Right renal pelvis (tissue), 4 donors: Measurements from ENCODE around the gene UGT1A9. TPM values are rescaled to one million over a fixed set of nuclear protein-coding genes. Genes with fewer than 3 reads are reported as not detected.

Source experiments
- DNase-seq, 4 donors: peaks; one replicate each; pipeline ENCODE4 v3.0.0-alpha.2; 2013; ENCODE audit warnings: low read depth in 4 of 4, low spot score in 3 of 4, missing footprints in 1 of 4
- polyA plus RNA-seq, 4 donors: library from polyadenylated mRNA; unstranded; fragments of 120-200 nt; gene quantifications; one replicate each; pipeline ENCODE4 v1.2.1, GENCODE V29; 2013; ENCODE audit not compliant: insufficient read length in 4 of 4

UGT1A9 gene
- polyA plus RNA-seq, 4 donors, result 4.1 to 8.3 (median 5.7) TPM

- DNase-seq, result no peak
These were observed 83.3 kb downstream of the UGT1A9 start for GRCh38 chr2:233754872-233755611.

DNA sequence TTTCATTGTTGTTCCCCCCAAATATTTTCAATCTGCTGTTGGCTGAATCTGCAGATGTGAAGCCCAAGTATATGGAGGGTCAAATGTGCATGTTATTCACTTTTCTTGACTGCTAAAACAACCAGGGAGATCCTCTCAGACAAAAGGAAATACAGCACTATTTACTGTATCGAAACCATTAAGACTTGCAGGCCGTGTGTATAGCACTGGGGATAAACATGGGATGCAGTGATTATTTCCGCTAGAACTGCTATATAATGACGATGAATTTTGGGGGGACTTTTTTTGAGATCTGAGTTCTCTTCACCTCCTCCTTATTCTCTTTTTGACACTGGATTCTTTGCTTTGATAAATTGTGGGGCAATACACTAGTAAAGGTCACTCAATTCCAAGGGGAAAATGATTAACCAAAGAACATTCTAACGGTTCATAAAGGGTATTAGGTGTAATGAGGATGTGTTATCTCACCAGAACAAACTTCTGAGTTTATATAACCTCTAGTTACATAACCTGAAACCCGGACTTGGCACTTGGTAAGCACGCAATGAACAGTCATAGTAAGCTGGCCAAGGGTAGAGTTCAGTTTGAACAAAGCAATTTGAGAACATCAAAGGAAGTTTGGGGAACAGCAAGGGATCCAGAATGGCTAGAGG, 84.9 kb downstream of the UGT1A9 start:
- DNase-seq, result no peak

- no peak for DNase-seq
These were observed 86.4 kb downstream of the UGT1A9 start for GRCh38 chr2:233758141-233758540.

DNA sequence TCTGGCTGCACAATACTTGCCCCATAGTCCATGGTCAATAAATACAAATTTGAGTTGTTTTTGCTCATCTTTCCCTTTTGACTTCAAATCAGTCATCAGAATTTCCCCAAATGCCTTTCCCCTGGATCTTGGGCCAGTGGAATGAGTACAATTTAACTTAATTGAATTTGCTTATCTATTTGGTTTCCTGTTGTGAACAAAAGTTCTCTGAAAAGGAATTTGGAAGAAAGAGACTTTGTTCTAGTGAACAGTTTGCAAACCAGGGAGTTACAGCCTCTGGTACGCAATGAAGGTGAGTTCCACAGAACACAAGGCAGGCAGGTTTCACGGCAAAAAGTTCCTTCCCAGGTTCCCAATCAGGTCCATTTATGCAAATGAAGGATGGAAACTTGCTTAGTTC, 87.2 kb downstream of the UGT1A9 start:
- no peak for DNase-seq

DNA sequence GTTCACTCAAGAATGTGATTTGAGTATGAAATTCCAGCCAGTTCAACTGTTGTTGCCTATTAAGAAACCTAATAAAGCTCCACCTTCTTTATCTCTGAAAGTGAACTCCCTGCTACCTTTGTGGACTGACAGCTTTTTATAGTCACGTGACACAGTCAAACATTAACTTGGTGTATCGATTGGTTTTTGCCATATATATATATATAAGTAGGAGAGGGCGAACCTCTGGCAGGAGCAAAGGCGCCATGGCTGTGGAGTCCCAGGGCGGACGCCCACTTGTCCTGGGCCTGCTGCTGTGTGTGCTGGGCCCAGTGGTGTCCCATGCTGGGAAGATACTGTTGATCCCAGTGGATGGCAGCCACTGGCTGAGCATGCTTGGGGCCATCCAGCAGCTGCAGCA, 88.3 kb downstream of the UGT1A9 start, which contains the start of gene UGT1A1:
Gene UGT1A1, plus strand, starts transcription at position 228 of the 400 bp plus-strand sequence. Its CDS starts 18 bp downstream, at position 246.
- no peak for DNase-seq

DNA sequence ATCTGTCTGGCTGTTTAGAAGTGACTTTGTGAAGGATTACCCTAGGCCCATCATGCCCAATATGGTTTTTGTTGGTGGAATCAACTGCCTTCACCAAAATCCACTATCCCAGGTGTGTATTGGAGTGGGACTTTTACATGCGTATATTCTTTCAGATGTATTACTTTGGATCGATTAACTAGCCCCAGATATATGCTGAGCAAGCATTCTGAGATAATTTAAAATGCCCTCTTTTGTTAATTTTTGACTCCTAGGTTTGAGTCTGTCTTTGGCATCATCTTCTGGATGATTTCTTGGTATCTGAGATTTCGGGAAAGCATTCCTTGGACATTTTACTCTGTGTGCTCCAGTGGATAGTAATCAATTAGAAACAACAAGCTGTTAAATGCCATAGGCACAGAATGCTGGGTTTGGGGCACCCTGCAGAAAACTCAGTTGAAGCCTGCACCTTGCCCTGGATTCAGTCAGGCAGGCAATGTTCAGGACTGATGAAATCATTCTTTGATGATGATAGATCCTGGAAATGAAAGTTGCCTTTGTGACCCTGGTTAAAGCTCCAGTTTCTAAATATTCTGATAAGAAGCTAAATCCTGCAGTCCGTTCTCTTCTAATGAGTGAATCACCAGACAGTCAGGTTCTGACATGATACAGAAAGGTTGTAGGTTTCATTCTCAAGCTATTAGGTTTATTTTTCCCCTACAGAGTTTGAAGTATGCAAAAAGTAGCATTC, 89.5 kb downstream of the UGT1A9 start:
- no peak for DNase-seq

GRCh38 chr2:233764264-233764663, 92.6 kb downstream of the UGT1A9 start:
- no peak for DNase-seq

DNA sequence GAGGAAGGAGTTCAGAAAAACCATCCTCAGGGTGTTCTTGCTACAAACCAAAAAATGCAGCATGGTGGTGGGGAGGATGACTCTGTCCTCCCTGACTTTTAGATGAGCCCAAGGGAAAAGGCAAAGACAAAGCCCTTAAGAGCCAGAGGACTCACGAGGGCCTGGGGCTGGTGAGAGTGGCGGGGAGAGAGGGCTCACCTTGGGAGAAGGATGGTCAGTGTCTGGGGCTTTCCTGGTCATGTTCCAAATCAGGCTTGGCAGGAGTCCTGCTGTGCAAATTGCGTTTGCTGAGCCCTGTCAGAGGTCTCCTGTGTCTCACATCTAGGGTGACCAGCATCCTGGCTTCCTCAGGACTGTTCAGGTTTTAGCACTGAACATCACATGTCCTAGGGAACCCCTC, 93.1 kb downstream of the UGT1A9 start:
- DNase-seq, result no peak

GRCh38 chr2:233766416-233766815, 94.7 kb downstream of the UGT1A9 start:
- DNase-seq, result no peak

DNA sequence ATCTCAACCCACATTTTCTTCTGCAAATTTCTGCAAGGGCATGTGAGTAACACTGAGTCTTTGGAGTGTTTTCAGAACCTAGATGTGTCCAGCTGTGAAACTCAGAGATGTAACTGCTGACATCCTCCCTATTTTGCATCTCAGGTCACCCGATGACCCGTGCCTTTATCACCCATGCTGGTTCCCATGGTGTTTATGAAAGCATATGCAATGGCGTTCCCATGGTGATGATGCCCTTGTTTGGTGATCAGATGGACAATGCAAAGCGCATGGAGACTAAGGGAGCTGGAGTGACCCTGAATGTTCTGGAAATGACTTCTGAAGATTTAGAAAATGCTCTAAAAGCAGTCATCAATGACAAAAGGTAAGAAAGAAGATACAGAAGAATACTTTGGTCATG, 96.4 kb downstream of the UGT1A9 start:
- DNase-seq, result no peak

- no peak for DNase-seq
These were observed 97.6 kb downstream of the UGT1A9 start for GRCh38 chr2:233769260-233769659.

DNA sequence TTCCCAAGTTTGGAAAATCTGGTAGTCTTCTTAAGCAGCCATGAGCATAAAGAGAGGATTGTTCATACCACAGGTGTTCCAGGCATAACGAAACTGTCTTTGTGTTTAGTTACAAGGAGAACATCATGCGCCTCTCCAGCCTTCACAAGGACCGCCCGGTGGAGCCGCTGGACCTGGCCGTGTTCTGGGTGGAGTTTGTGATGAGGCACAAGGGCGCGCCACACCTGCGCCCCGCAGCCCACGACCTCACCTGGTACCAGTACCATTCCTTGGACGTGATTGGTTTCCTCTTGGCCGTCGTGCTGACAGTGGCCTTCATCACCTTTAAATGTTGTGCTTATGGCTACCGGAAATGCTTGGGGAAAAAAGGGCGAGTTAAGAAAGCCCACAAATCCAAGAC, 100.5 kb downstream of the UGT1A9 start:
- DNase-seq, result no peak

DNA sequence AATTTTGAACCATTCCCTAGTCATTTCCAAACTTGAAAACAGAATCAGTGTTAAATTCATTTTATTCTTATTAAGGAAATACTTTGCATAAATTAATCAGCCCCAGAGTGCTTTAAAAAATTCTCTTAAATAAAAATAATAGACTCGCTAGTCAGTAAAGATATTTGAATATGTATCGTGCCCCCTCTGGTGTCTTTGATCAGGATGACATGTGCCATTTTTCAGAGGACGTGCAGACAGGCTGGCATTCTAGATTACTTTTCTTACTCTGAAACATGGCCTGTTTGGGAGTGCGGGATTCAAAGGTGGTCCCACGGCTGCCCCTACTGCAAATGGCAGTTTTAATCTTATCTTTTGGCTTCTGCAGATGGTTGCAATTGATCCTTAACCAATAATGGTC, 100.9 kb downstream of the UGT1A9 start:
- DNase-seq, result no peak

GRCh38 chr2:233773854-233774253, 102.2 kb downstream of the UGT1A9 start:
- DNase-seq, result no peak

- no peak for DNase-seq
These were observed 103.7 kb downstream of the UGT1A9 start for GRCh38 chr2:233775414-233775813.

DNA sequence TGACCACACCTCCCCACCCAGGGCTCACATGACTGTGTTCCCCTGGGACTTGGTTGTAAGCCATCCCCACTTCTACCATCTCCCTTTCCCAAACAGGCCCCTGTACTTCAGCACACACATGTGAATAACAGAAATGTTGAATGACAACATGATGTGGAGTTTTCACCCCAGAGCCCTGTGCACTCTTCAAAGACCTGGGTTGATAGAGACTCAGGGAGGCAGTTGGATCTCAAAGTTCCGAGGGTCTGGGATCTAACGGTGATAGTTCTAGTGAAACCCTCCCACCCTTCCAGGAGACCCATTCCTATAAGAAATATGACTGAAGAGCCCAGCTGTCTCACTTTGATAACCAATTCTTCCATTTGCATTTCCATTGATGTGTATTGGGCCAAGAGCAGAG, 106.3 kb downstream of the UGT1A9 start, which contains the start of gene MROH2A:
Gene MROH2A, plus strand, starts transcription at position 301 of the 400 bp plus-strand sequence. CDS start 1,029 bp downstream, outside the sequence.
- DNase-seq, result no peak

DNA sequence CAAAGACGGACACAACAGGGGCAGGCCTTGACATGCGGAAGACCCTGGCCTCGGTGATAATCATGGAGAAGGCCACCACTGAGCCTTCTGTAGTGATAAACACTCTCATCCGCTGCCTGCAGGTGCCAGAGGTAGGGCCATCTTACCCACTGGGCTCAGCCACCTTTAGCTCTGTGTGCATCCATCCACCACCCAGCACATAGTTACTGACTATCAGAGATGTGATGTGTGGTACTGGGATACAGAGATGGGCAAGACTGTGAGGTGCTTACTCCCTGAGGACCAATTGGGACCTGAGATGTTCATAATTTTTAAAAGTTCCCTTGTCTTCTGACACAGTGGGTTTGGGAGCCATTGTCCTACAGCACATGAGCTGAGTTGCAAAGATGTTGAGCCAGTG, 108.0 kb downstream of the UGT1A9 start:
- no peak for DNase-seq

- DNase-seq, result no peak
These were observed 109.1 kb downstream of the UGT1A9 start for GRCh38 chr2:233780771-233781170.

GRCh38 chr2:233789554-233789953, 117.9 kb downstream of the UGT1A9 start:
- no peak for DNase-seq

- DNase-seq, result no peak
These were observed 119.6 kb downstream of the UGT1A9 start for GRCh38 chr2:233791151-233791882.

DNA sequence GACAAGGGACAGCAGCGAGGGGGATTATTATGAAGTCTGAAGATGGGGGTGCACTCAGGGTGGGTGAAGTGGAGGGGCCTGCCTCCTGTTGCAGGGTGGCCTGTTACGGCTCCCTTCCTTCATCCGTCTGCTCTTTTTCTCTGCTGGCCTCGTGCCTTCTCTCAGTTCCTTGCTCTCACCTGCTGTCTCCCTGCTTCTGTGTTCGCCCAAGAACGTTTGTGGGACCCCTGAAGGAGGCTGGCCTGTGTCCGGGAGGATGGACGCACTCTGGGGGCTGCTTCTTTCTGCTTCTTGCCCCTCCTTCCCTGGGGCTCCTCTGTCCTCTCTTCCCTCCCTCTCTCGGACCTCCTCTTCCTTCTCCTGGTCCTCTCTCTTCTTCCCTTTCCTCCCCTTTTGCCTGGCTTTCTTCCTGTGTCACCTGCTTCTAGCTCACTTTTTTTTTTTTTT, 120.2 kb downstream of the UGT1A9 start:
- DNase-seq, result no peak
